Endothelial cell of umbilical vein (primary cell): Measurements from ENCODE around the gene CKMT1A. TPM values are rescaled to one million over a fixed set of nuclear protein-coding genes. Genes with fewer than 3 reads are reported as not detected.
"Not testable (repeated sequence)": the region's sequence is repeated elsewhere in the genome, so short reads cannot be mapped to it uniquely, and the experiment has no call there.

Experiments used
- BruUV-seq: library from RNA; stranded (reverse); fragments of 400-500 nt; replicated peaks from 2 replicates; lab custom pipeline; 2021; lab: Mats Ljungman, UMichigan
- CTCF ChIA-PET: fragments of 300-600, 350-600 bp; sonication (Branson Sonifier 250); formaldehyde crosslinking; loops from one replicate; lab custom pipeline; 2021; ENCODE audit warnings: antibody characterized with exemption, inconsistent platforms; lab: Charles Lee
- POLR2A ChIA-PET: fragments of 300-600, 350-600 bp; sonication (Branson Sonifier 250); formaldehyde crosslinking; loops from one replicate; lab custom pipeline; 2021; ENCODE audit warnings: antibody characterized with exemption, inconsistent platforms; lab: Charles Lee
- DNase-seq: peaks from one replicate; pipeline ENCODE4 v3.0.0-alpha.2; 2011; ENCODE audit warnings: low read depth, low spot score
- FAIRE-seq: peaks from 2 replicates; lab custom pipeline; 2011; peaks lifted over from hg19 to GRCh38; lab: Jason Lieb, UNC
- H2AFZ ChIP-seq: 2 replicates; pipeline ENCODE4 v1.6.0; 2012; ENCODE audit warnings: low read depth, low read length, control low read depth, inconsistent platforms
- H3K27ac ChIP-seq: 2 replicates; pipeline ENCODE4 v1.5.1; 2011; ENCODE audit warnings: low read depth, mild to moderate bottlenecking, control low read depth, low read length, moderate library complexity; ENCODE audit not compliant: insufficient read depth
- H3K27me3 ChIP-seq, 2 experiments: 2 replicates each; pipeline versions ENCODE4 v1.6.0 to v1.6.1; 2011; ENCODE audit warnings: low read length in 2 of 2, mixed read lengths in 1 of 2; ENCODE audit not compliant: control insufficient read depth in 2 of 2, insufficient read depth in 2 of 2
- H3K36me3 ChIP-seq, 2 experiments: 2 replicates in 1 of 2; 3 replicates in 1 of 2; pipeline ENCODE4 v1.5.1; 2011; ENCODE audit warnings: low read length in 2 of 2, mild to moderate bottlenecking in 1 of 2, moderate library complexity in 1 of 2; ENCODE audit not compliant: control insufficient read depth in 2 of 2, insufficient read depth in 2 of 2; ENCODE audit errors: extremely low read depth in 1 of 2
- H3K4me1 ChIP-seq: 3 replicates; pipeline ENCODE4 v1.5.1; 2011; ENCODE audit warnings: mild to moderate bottlenecking, low read length; ENCODE audit not compliant: control insufficient read depth, insufficient read depth; ENCODE audit errors: extremely low read depth
- H3K4me2 ChIP-seq: 2 replicates; pipeline ENCODE4 v1.6.1; 2011; ENCODE audit warnings: low read length, control low read depth, mixed read lengths; ENCODE audit not compliant: insufficient read depth
- H3K4me3 ChIP-seq, 3 experiments: fragments of 200-600 bp in 1 of 3; sonication (generic), shearing (Covaris generic) in 1 of 3; replicated peaks in 1 of 3; 2 replicates each; pipeline ENCODE4 v1.5.1; 2011 to 2016; ENCODE audit warnings: control low read depth in 3 of 3, low read length in 3 of 3, mild to moderate bottlenecking in 2 of 3, inconsistent platforms in 1 of 3, low read depth in 1 of 3, moderate library complexity in 1 of 3; ENCODE audit not compliant: insufficient read depth in 1 of 3
- H3K79me2 ChIP-seq: 2 replicates; pipeline ENCODE4 v1.6.0; 2012; ENCODE audit warnings: low read length, inconsistent platforms; ENCODE audit not compliant: control insufficient read depth, insufficient read depth
- H3K9ac ChIP-seq: replicated peaks from 2 replicates; pipeline ENCODE3; 2011; ENCODE audit warnings: low read length, control low read depth; ENCODE audit not compliant: insufficient read depth; ENCODE audit errors: extremely low read depth
- H3K9me1 ChIP-seq: replicated peaks from 3 replicates; pipeline ENCODE4 v1.6.0; 2011; ENCODE audit warnings: mild to moderate bottlenecking, low read length; ENCODE audit not compliant: control insufficient read depth, insufficient read depth; ENCODE audit errors: extremely low read depth
- H3K9me3 ChIP-seq: replicated peaks from 2 replicates; pipeline ENCODE4 v1.5.1; 2012; ENCODE audit warnings: low read length, inconsistent platforms; ENCODE audit not compliant: control insufficient read depth, insufficient read depth
- H4K20me1 ChIP-seq: replicated peaks from 2 replicates; pipeline ENCODE3; 2011; ENCODE audit warnings: mild to moderate bottlenecking, low read length; ENCODE audit not compliant: control insufficient read depth, insufficient read depth; ENCODE audit errors: extremely low read depth
- EZH2 ChIP-seq: IDR thresholded peaks from 2 replicates; pipeline ENCODE4 v1.6.1; 2012; ENCODE audit warnings: borderline replicate concordance, low read depth, mild to moderate bottlenecking, moderate library complexity, low read length, inconsistent platforms; ENCODE audit not compliant: severe bottlenecking
- JUN ChIP-seq: IDR thresholded peaks from 2 replicates; pipeline ENCODE4 v1.6.1; 2011; ENCODE audit warnings: borderline replicate concordance, low read depth; ENCODE audit not compliant: insufficient read length, insufficient read depth
- MAX ChIP-seq: IDR thresholded peaks from 2 replicates; pipeline ENCODE4 v1.6.1; 2011; ENCODE audit not compliant: insufficient read depth, insufficient read length
- MYC ChIP-seq: IDR thresholded peaks from one replicate; pipeline ENCODE4 v1.6.1; 2011; ENCODE audit warnings: mild to moderate bottlenecking, low read depth, low read length
- POLR2AphosphoS5 ChIP-seq: IDR thresholded peaks from 2 replicates; pipeline ENCODE4 v1.6.1; 2012; ENCODE audit warnings: low read depth, mild to moderate bottlenecking, control low read depth, low read length, moderate library complexity; ENCODE audit not compliant: insufficient read depth
- dilution Hi-C: fragments of 300-500 bp; cut with MboI; formaldehyde crosslinking; loops from one replicate; pipeline ENCODE4 v1.15.0; 2019; ENCODE audit warnings: low sequenced_read_pairs; ENCODE audit not compliant: extremely low pct_ligation_motif_present
- intact Hi-C: fragments of 100-400 bp; cut with micrococcal nuclease; formaldehyde crosslinking; loops from one replicate; pipeline ENCODE4 v1.10.0; 2022
- polyA plus RNA-seq, 4 experiments: library from polyadenylated mRNA; depleted of rRNA in 3 of 4; stranded (reverse) in 3 of 4; unstranded in 1 of 4; fragments of >200 nt; gene quantifications; 2 replicates each; pipeline versions ENCODE4 v1.2.1 to v1.2.3, GENCODE V29; 2011 to 2012; ENCODE audit warnings: missing spikeins in 1 of 4
- total RNA-seq: library from RNA; stranded (reverse); gene quantifications from 2 replicates; pipeline ENCODE4 v1.2.3, GENCODE V29; 2021

CKMT1A gene
- total and polyA plus RNA-seq, 2 donors (not counting 3 experiments of a cell fraction or from before 2014, with no cell fraction given): not detected

GRCh38 chr15:43723151-43723550 is 29.5 kb downstream of the CKMT1A start:
- no TSS peak for BruUV-seq
- TF ChIP-seq EZH2 (no peak), JUN (no peak), MYC (no peak), POLR2AphosphoS5 (no peak), MAX (no peak)
- CTCF ChIA-PET: no interaction called here
- POLR2A ChIA-PET: no interaction called here
- Histone ChIP-seq H3K9me3 (no peaks in the 10 kb centered on the region), H3K79me2 (no peaks in the 10 kb centered on the region), H3K4me2 (no peak overlapping the region), H3K4me3 (no peak overlapping the region), H2AFZ (no peak overlapping the region), H4K20me1 (no peaks in the 10 kb centered on the region), H3K27ac (no peak overlapping the region), H3K9me1 (no peaks in the 10 kb centered on the region), H3K27me3 (peaks cover 0 to 2% of the 10 kb centered on the region in 2 experiments), H3K36me3 (no peaks in the 10 kb centered on the region), H3K4me1 (no peaks in the 10 kb centered on the region), H3K9ac (no peak overlapping the region)
- intact Hi-C loops: no loop called here
- dilution Hi-C loops: no loop called here
- FAIRE-seq (no peak), DNase-seq (no peak)

GRCh38 chr15:43726306-43726705 is 32.6 kb downstream of the CKMT1A start:
- H3K36me3 ChIP-seq, H3K27ac ChIP-seq, H3K27me3 ChIP-seq, H3K4me2 ChIP-seq, DNase-seq, H3K9me1 ChIP-seq, BruUV-seq, POLR2A ChIA-PET, H3K79me2 ChIP-seq, CTCF ChIA-PET, H4K20me1 ChIP-seq, H3K9ac ChIP-seq, H2AFZ ChIP-seq, dilution Hi-C loops, FAIRE-seq, intact Hi-C loops, H3K4me1 ChIP-seq, H3K9me3 ChIP-seq, H3K4me3 ChIP-seq: not testable (repeated sequence)

- H3K9me3 ChIP-seq, H4K20me1 ChIP-seq, dilution Hi-C loops, intact Hi-C loops, H3K4me3 ChIP-seq, H3K9ac ChIP-seq, POLR2A ChIA-PET, H3K27me3 ChIP-seq, H3K4me2 ChIP-seq, H3K79me2 ChIP-seq, H2AFZ ChIP-seq, H3K27ac ChIP-seq, H3K36me3 ChIP-seq, H3K9me1 ChIP-seq, CTCF ChIA-PET, DNase-seq, BruUV-seq, FAIRE-seq, H3K4me1 ChIP-seq: not testable (repeated sequence)
Measured at GRCh38 chr15:43728053-43728725, 34.5 kb downstream of the CKMT1A start.
